Lower leg skin (tissue), 4 donors: Measurements from ENCODE around the gene NAT8L. TPM values are rescaled to one million over a fixed set of nuclear protein-coding genes. Genes with fewer than 3 reads are reported as not detected.
"Not testable (repeated sequence)": the region's sequence is repeated elsewhere in the genome, so short reads cannot be mapped to it uniquely, and the experiment has no call there.

Experiments
- DNase-seq, 2 donors: peaks; one replicate each; pipeline ENCODE4 v3.0.0-alpha.2; 2019; ENCODE audit warnings: low spot score in 2 of 2
- H3K4me3 ChIP-seq: fragments of 200-600 bp; sonication (generic); 2 replicates; pipeline ENCODE4 v1.5.1; 2017; ENCODE audit warnings: mild to moderate bottlenecking, low read depth; ENCODE audit not compliant: poor library complexity, severe bottlenecking
- POLR2A ChIP-seq, 2 donors: fragments of 450-650 bp; IDR thresholded peaks; one replicate each; pipeline ENCODE4 v1.6.1; 2016 to 2017; ENCODE audit warnings: antibody characterized with exemption in 2 of 2, mild to moderate bottlenecking in 1 of 2, moderate library complexity in 1 of 2
- WGBS, 2 donors: methylation state at CpG; one replicate each; pipeline ENCODE4 v1.1.5; 2018; 5-methylcytosine and 5-hydroxymethylcytosine counted together
- intact Hi-C: fragments of 100-400 bp; cut with DNase I; formaldehyde crosslinking; loops from one replicate; pipeline ENCODE4 v1.15.0; 2023; ENCODE audit warnings: low total_unique reads
- total RNA-seq, 4 donors: library from RNA; depleted of rRNA; stranded (reverse); fragments of >200 nt; gene quantifications; one replicate each; pipeline ENCODE4 v1.1.0, GENCODE V29; 2016
- TF ChIP-seq, protein P1 (sequence below), 3 donors: fragments of 450-650 bp; IDR thresholded peaks; one replicate each; pipeline ENCODE4 v1.5.1; 2016; ENCODE audit warnings: antibody characterized with exemption in 3 of 3, mild to moderate bottlenecking in 3 of 3, moderate library complexity in 2 of 3

Gene NAT8L, protein sequence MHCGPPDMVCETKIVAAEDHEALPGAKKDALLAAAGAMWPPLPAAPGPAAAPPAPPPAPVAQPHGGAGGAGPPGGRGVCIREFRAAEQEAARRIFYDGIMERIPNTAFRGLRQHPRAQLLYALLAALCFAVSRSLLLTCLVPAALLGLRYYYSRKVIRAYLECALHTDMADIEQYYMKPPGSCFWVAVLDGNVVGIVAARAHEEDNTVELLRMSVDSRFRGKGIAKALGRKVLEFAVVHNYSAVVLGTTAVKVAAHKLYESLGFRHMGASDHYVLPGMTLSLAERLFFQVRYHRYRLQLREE
- 1 to 10 TPM in 2 of 4 donors, under 1 TPM in 2; 0.39 to 1.4 (median 0.97) TPM for total RNA-seq

DNA sequence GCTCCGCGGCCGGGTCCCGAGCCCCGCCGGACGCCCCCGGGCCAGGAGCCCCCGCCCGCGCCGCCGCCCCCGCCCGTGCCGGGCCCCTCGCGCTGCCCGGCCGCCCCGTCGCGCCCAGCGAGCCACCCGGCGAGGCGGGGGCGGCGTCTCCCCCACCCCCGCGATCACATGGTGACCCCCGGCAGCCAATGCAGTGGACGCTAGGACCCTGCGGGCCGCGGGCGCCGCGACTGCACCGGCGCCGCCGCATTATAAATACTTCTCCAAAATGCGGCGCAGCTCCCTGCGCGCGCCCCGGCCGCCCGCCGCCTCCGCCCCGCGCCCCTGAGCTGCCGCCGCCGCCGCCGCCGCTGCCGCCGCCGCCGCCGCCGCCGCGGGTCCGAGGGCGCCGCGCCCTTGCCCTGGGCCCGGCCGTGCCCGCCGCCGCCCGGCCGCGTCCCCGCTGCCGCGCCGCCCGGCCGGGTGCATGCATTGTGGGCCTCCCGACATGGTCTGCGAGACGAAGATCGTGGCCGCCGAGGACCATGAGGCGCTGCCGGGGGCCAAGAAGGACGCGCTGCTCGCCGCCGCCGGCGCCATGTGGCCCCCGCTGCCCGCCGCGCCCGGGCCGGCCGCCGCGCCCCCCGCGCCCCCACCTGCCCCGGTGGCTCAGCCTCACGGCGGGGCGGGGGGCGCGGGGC lies at the start of gene NAT8L:
NAT8L (plus strand) TSS at position 282 of the 680 bp plus-strand sequence; CDS start at position 467, 185 bp downstream.
- no peak for DNase-seq

DNA sequence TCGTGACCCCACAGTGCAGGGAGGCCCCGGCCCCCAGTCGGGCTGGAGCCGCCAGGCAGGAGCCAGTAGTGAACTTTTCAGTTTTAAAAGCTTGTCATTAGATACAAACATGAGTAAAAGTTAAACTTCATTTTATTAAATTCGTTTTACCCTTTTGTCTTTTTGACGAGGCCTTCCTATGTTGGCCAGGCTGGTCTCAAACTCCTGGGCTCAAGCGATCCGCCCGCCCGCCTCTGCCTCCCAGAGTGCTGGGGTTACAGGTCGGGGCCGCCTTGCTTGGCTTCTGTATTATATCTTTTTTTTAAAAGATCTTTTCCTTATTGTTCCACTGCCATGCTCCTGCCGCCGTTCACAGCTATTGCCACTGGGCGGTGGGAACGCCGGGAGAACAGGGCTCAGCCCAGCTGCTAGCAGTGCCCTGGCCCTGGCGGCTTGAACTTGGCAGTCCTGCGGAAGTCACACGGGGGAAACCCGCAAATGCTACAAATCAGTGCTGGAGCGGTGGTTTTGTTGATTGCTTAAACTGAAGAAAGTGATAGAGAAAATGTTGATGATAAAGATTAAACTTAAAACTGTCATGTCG lies 49.4 kb upstream of the NAT8L start:
- peak; percentile 36 to 88 for DNase-seq
- 5 to 6% methylated on average over 23 of the region's 23 CpGs for WGBS, 2 donors
- H3K4me3 ChIP-seq, result peak overlapping the region; percentile 68
- TF ChIP-seq POLR2A (IDR thresholded peaks at IDR 0.05), result no peak
- TF ChIP-seq, protein P1, sequence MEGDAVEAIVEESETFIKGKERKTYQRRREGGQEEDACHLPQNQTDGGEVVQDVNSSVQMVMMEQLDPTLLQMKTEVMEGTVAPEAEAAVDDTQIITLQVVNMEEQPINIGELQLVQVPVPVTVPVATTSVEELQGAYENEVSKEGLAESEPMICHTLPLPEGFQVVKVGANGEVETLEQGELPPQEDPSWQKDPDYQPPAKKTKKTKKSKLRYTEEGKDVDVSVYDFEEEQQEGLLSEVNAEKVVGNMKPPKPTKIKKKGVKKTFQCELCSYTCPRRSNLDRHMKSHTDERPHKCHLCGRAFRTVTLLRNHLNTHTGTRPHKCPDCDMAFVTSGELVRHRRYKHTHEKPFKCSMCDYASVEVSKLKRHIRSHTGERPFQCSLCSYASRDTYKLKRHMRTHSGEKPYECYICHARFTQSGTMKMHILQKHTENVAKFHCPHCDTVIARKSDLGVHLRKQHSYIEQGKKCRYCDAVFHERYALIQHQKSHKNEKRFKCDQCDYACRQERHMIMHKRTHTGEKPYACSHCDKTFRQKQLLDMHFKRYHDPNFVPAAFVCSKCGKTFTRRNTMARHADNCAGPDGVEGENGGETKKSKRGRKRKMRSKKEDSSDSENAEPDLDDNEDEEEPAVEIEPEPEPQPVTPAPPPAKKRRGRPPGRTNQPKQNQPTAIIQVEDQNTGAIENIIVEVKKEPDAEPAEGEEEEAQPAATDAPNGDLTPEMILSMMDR (IDR thresholded peaks at IDR 0.05), result no peak
- intact Hi-C loops, result no loop called here

More for the DNA sequence above, at the start of gene NAT8L:
- 0% methylated on average over 6 to 7 of the region's 119 CpGs for WGBS, 2 donors
- intact Hi-C loops, result no loop called here
- TF ChIP-seq, protein P1 (IDR thresholded peaks at IDR 0.05), result no peak
- TF ChIP-seq POLR2A (IDR thresholded peaks at IDR 0.05), result no peak
- H3K4me3 ChIP-seq, result peak within 1 kb of the TSS; percentile 6

DNA sequence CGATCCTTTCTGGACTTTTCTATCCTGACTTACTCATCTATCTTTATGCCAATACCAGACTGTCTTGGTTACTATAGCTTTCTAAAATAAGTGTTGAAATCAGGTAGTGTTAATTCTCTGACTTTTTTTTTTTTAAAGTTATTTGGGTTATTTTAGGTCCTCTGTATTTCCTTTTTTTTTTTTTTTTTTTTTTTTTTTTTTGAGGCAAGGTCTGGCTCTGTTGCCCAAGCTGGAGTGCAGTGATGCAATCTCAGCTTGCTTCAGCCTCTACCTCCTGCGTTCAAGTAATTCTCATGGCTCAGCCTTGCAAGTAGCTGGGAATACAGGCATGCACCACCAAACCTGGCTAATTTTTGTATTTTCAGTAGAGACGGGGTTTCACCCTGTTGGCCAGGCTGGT lies 47.5 kb upstream of the NAT8L start:
- TF ChIP-seq, protein P1 (IDR thresholded peaks at IDR 0.05), result no peak
- TF ChIP-seq POLR2A (IDR thresholded peaks at IDR 0.05), result no peak
- intact Hi-C loops, result no loop called here

DNA sequence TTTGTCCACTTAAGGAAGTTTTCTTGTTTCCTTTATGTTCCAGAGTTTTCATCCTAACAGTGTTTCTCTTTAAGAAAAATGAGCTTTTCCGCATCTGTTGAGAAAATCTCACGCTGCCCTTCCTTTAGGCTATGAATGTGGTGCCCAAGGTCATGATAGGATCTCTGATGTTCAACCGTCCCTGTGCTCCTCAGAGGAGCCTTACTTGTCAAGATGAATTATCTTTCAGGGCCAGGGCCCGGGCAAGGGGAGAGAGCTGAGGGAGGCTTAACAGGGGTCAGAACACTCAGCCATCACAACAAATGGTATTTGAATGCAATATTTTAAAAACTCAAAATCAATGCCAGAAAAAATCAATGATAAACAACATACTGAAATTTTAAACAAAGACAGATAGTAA lies 44.1 kb upstream of the NAT8L start:
- H3K4me3 ChIP-seq, result no peak overlapping the region
- 61 to 66% methylated on average over 4 of the region's 4 CpGs for WGBS, 2 donors
- no peak for DNase-seq
- no peak for TF ChIP-seq POLR2A (IDR thresholded peaks at IDR 0.05)
- TF ChIP-seq, protein P1 (IDR thresholded peaks at IDR 0.05), result no peak
- intact Hi-C loops, result no loop called here

More for the DNA sequence above, 47.5 kb upstream of the NAT8L start:
- H3K4me3 ChIP-seq, result no peak overlapping the region
- no peak for DNase-seq
- 76 to 79% methylated on average over 3 of the region's 3 CpGs for WGBS, 2 donors

DNA sequence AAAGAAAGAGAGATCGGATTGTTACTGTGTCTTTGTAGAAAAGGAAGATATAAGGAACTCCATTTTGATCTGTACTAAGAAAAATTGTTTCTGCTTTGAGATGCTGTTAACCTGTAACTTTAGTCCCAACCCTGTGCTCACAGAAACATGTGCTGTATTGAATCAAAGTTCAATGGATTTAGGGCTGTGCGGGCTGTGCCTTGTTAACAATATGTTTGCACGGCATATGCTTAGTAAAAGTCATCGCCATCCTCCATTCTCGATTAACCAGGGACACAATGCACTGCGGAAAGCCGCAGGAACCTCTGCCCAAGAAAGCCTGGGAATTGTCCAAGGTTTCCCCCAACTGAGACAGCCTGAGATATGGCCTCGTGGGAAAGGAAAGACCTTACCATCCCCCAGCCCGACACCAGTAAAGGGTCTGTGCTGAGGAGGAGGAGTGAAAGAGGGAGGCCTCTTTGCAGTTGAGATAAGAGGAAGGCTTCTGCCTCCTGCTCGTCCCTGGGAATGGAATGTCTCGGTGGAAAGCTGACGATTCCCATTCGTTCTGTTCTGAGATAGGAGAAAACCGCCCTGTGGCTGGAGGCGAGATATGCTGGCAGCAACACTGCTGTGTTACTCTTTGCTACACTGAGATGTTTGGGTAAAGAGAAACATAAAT lies 37.6 kb upstream of the NAT8L start:
- intact Hi-C loops, H3K4me3 ChIP-seq, DNase-seq: not testable (repeated sequence)
- 33 to 40% methylated on average over 15 of the region's 15 CpGs for WGBS, 2 donors

DNA sequence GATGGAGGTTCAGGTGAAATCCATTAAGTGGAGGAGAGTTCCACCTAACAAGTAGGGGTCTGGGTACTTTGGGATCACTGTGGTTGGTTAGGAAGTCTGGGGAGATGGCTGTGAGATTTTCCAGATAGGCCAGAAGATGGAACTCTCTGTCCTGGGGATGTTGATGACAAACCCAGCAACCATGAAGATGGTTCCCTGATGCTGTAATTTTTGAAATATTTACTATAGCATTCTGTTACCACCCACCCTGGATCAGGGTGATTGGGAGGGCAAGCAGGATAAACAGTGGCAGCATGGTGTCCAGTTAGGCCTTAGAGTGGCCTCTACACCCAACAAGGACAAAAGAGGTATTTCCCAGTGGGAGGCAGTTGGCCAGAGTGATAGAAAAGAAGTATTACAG lies 34.4 kb upstream of the NAT8L start:
- no peak overlapping the region for H3K4me3 ChIP-seq
- intact Hi-C loops, result no loop called here
- TF ChIP-seq, protein P1 (IDR thresholded peaks at IDR 0.05), result no peak
- no peak for TF ChIP-seq POLR2A (IDR thresholded peaks at IDR 0.05)
- no peak for DNase-seq
